WI38 (cell line): ENCODE data around the gene WASL.

Experiments used
- H3K4me3 ChIP-seq: 2 replicates; pipeline ENCODE4 v1.5.1; 2011; ENCODE audit warnings: low read depth, mild to moderate bottlenecking, control low read depth, low read length
- CTCF ChIP-seq: IDR thresholded peaks from 2 replicates; pipeline ENCODE4 v1.5.1; 2012; ENCODE audit warnings: low read depth, mild to moderate bottlenecking, control low read depth, low read length

Gene WASL

DNA sequence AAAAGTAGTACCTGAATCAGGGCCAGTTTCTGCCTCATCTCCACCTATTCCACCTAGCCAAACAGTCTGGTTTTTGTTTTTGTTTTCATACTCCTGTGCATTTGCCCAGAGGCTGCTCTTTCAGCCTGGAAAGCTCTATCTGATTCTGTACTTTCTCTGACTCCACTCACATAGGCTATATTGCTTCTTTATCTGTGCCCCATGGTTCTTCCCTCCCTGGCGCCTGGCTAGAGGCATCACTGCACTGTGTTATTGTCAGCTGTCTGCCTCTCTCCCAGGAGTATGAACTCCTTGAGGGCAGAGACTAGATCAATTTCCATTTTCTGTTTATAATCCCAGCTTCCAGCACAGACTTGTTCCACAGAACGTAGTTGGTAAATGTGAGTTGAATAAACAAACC, 98.2 kb downstream of the WASL start:
- TF ChIP-seq CTCF = no peak
- H3K4me3 ChIP-seq = no peak overlapping the region

- H3K4me3 ChIP-seq = no peak overlapping the region
- no peak for TF ChIP-seq CTCF
These were observed 98.8 kb downstream of the WASL start for GRCh38 chr7:123649964-123650363.

DNA sequence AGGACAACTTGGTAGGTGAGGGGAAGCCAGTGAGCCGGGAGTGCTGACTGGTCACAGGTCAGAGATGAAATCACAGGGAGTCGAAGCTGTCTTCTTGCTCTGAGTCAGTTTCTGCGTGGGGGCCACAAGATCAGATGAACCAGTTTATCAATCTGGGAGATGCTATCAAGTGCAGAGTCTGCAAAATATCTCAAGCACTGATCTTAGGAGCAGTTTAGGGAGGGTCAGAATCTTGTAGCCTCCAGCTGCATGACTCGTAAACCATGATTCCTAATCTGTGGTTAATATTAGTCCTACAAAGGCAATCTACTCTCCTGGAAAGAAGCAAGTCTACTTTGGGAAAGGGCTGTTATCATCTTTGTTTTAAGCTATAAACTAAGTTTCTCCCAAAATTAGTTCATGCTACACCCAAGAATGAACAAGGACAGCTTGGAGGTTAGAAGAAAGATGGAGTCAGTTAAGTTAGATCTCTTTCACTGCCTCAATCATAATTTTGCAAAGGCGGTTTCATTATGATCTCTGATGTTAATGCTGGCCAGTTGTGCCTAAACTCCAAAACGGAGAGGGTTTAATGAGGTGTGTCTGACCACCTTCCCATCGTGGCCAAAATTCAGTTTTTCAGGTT, 101.6 kb downstream of the WASL start:
- no peak for TF ChIP-seq CTCF
- H3K4me3 ChIP-seq = no peak overlapping the region

- H3K4me3 ChIP-seq = no peak overlapping the region
- TF ChIP-seq CTCF = no peak
These were observed 103.3 kb downstream of the WASL start for GRCh38 chr7:123645516-123645915.

GRCh38 chr7:123643495-123644441, 105.0 kb downstream of the WASL start:
- peak overlapping the region; percentile 50 for H3K4me3 ChIP-seq
- no peak for TF ChIP-seq CTCF

GRCh38 chr7:123641901-123642300, 106.9 kb downstream of the WASL start:
- H3K4me3 ChIP-seq = no peak overlapping the region
- no peak for TF ChIP-seq CTCF

- H3K4me3 ChIP-seq = no peak overlapping the region
- TF ChIP-seq CTCF = no peak
These were observed 108.2 kb downstream of the WASL start for GRCh38 chr7:123640583-123640982.
